GM23338 (cell line): ENCODE data around the gene FCGBP.
"Not testable (repeated sequence)": the region's sequence is repeated elsewhere in the genome, so short reads cannot be mapped to it uniquely, and the experiment has no call there.

ENCODE experiments used
- TF ChIP-seq, protein P1 (sequence below), 2 experiments: fragments of 200-600 bp in 1 of 2; sonication (generic) in 1 of 2; conservative IDR thresholded peaks; 2 replicates each; pipeline versions ENCODE4 v1.5.1 to v1.6.1; 2016 to 2017; ENCODE audit warnings: antibody characterized with exemption in 2 of 2, low read depth in 2 of 2, mild to moderate bottlenecking in 2 of 2, moderate library complexity in 1 of 2
- TF ChIP-seq, protein P2 (sequence below): IDR thresholded peaks from one replicate; pipeline ENCODE4 v1.6.1; 2018; ENCODE audit warnings: antibody characterized with exemption; ENCODE audit not compliant: unreplicated experiment

DNA sequence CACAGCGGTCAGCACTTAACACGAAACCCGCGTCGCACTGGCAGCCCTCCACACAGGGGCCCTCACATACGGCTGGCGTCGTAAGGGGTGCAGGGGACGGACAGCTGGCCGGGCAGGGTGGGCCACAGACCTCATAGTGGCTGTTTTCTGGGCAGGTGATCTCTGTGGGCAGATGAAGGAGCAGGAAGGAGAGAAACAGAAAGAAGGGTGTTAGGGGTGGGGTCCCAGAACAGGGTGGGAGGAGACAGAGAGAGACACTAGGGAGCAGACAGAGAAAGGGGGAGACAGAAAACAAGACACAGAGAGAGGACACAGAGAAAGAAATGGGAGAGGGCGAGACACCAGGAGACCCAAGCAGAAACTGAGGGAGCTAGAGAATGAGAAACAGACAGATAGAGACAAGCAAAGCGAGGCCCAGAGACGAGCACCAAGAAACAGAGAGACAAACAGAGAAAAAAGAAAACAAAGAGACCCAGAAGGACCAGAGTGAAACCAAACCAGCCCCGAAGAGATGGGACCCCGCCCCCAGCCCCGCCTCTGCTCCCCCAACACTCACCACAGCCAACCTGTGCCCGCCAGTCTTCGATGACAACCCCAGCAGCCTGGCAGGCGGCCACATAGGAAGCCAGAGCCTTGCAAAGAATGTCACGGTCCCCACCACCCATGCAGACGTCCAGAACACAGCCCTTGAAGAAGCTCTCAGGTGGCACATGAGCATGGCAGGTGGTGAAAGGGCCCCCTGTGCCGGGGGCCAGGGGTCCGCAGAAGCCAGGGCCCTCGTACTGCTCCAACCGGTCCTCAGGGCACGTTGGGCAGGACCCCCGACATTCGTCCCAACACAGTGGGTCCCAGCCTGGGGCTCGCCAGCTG lies 40.8 kb downstream of the FCGBP start:
- TF ChIP-seq, protein P1, sequence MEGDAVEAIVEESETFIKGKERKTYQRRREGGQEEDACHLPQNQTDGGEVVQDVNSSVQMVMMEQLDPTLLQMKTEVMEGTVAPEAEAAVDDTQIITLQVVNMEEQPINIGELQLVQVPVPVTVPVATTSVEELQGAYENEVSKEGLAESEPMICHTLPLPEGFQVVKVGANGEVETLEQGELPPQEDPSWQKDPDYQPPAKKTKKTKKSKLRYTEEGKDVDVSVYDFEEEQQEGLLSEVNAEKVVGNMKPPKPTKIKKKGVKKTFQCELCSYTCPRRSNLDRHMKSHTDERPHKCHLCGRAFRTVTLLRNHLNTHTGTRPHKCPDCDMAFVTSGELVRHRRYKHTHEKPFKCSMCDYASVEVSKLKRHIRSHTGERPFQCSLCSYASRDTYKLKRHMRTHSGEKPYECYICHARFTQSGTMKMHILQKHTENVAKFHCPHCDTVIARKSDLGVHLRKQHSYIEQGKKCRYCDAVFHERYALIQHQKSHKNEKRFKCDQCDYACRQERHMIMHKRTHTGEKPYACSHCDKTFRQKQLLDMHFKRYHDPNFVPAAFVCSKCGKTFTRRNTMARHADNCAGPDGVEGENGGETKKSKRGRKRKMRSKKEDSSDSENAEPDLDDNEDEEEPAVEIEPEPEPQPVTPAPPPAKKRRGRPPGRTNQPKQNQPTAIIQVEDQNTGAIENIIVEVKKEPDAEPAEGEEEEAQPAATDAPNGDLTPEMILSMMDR (conservative IDR thresholded peaks at IDR 0.05; ENCODE audit: low read depth in 2 of 2) = not testable (repeated sequence)
- TF ChIP-seq, protein P2, sequence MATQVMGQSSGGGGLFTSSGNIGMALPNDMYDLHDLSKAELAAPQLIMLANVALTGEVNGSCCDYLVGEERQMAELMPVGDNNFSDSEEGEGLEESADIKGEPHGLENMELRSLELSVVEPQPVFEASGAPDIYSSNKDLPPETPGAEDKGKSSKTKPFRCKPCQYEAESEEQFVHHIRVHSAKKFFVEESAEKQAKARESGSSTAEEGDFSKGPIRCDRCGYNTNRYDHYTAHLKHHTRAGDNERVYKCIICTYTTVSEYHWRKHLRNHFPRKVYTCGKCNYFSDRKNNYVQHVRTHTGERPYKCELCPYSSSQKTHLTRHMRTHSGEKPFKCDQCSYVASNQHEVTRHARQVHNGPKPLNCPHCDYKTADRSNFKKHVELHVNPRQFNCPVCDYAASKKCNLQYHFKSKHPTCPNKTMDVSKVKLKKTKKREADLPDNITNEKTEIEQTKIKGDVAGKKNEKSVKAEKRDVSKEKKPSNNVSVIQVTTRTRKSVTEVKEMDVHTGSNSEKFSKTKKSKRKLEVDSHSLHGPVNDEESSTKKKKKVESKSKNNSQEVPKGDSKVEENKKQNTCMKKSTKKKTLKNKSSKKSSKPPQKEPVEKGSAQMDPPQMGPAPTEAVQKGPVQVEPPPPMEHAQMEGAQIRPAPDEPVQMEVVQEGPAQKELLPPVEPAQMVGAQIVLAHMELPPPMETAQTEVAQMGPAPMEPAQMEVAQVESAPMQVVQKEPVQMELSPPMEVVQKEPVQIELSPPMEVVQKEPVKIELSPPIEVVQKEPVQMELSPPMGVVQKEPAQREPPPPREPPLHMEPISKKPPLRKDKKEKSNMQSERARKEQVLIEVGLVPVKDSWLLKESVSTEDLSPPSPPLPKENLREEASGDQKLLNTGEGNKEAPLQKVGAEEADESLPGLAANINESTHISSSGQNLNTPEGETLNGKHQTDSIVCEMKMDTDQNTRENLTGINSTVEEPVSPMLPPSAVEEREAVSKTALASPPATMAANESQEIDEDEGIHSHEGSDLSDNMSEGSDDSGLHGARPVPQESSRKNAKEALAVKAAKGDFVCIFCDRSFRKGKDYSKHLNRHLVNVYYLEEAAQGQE = not testable (repeated sequence)
